Activated T-helper 1 cell treated with anti-CD3 and anti-CD28 coated beads, Interleukin-2, amount 50 U/mL, for 16 hours (primary cell): ENCODE measurements around the gene PPT1.

Experiments used
- DNase-seq, 2 donors: peaks; one replicate each; pipeline ENCODE4 v3.0.0-alpha.2; 2020; ENCODE audit warnings: low read depth in 1 of 2, low spot score in 1 of 2

PPT1 gene

DNA sequence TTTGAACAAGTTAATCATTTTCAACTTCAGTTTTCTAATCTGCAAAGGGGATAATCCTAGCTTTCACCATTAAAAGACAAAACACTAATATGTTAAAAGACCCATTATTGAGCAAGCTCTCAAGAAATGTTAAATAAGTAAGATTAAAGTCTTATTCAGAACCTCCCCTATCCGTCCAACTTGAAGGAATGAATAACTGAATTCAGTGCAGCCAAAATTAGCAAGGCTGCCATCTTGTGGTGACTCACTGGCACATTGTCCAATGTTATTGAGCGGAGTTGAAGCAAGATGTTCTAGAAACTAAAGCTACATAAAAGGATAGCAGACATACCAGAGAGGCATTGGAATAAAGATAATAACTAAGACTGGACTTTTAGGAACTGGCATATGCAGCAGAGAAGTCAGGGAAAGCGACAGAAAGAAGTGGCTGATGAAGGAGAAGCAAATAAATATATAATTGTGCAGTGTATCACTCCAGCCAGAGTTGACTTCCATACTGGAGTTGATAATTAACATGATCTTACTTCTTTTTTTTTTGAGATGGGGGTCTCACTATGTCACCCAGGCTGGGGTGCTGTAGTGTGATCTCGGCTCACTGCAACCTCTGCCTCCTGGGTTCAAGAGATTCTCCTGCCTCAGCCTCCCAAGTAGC is 64.7 kb downstream of the PPT1 start:
- peak in 1 of 2 donors; percentile 8 for DNase-seq

DNA sequence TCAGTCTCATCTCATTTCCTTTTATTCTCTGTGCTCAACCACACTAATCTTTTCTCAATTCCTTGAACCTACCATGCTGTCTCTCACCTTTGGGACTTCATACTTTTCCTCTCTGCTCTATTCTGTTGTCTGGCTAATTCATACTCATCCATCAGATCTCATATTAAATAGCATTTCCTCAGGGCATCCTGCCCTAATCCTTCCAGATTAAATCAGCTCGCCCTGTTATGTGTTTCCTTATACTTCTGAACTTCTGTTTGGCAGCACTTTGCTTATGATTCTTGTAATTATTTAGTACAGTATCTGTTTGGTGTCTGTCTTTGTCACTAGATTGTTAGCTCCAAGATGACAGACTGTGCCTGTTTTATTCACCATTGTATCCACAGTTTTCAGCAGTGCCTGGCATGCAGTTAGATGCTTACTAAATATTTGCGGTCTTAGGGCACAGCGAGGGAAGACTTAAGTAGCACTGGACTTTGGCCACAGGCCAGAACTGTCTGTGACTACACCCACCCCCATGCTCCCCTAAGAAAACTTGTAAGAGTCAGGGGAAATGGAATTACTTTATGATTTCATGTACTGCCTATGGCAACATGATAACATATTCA is 66.4 kb downstream of the PPT1 start:
- DNase-seq: no peak

DNA sequence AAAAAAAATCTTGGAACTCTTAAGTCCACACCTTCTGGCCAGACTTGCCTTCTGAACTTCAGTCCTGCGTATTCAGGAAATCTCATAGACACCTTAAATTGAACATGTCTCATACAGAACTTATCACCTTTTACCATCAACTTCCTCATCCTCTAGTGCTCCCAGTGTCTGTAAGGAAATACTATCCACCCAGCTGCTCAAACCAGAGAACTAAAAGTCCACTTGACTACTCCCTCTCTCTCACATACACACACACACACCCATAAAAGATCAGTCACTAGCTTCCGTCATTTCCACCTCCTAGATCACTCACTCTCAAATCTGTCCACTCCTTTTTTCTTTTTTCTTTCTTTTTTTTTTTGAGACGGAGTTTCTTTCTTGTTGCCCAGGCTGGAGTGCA is 67.4 kb downstream of the PPT1 start:
- DNase-seq: no peak

DNA sequence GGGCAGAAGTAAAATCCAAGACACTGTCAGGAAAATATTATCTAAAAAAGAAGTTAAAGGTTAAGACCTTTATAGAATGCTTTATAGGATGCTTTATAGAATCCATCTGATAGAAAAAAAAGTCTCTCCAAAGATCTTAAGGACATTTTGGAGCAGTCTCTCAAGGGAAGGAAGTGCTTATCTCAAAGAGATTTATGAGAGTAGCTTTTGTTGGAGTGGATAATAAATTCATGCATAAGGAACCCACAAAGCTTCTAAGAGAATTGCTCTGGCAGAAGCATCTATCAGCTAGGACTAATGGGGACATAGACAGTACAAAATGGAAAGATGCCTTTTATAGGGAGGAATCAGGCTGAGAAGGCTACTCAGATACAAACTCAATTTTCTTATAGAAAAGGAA is 69.4 kb downstream of the PPT1 start:
- DNase-seq: no peak

DNA sequence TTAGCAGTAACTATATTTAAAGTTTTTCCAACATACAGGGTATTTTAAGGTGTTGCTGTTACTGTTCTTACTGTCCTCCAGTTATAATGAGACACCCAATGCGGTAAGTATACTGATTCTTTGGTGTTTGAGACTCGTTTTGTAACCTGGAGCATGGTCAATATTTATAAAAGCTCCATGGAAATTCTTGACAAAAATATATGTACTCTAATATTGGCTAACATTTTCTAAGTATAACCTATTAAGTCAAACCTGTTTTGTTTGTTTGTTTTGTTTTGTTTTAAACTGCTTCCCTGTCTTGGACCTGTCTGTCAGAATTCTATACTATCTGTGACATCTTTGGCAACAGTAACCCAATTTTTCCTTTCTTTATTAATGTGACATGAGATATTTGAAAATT is 72.4 kb downstream of the PPT1 start:
- no peak for DNase-seq

DNA sequence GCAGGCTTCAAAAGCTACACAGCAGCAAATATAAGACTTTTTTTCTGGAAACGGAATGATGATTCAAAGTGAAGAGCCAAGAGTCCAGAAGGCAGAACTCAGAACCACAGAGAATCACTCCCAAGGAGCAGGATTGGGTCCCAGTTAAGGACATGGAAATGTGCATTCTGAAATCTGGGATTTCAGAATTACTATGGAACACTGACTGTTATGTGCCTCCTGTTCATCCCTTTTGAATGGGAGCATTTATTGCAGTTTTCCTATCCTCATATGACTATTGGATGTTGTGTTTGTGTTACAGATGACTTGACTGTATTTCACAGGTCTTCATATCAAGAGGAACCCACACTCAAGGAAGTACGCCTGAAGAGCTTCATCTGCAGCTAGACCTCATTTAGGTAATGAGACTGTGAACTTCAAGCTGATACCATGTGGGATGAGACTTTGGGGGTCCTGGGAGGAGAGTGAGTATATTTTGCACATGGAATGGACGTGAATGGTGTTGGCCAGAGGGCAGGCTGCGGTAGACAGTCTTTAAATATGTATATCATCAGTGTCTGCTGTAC is 73.6 kb downstream of the PPT1 start:
- DNase-seq: no peak
